Left colon (tissue), 2 donors: ENCODE measurements around the gene EML1. TPM values are rescaled to one million over a fixed set of nuclear protein-coding genes. Genes with fewer than 3 reads are reported as not detected.

Source experiments
- ATAC-seq: fragments of 200-7000 bp; cut with Tn5 transposase; one replicate; pipeline ENCODE4 v1.9.1; 2020; ENCODE audit warnings: mild to moderate bottlenecking, moderate library complexity
- DNase-seq, 2 donors: peaks; one replicate each; pipeline ENCODE4 v3.0.0-alpha.2; 2020
- intact Hi-C, 2 donors: fragments of 100-400 bp; cut with DNase I in 1 of 2; cut with micrococcal nuclease in 1 of 2; formaldehyde crosslinking; loops; one replicate each; pipeline versions ENCODE4 v1.11.2 to v1.14.0; 2022; cut with DNase I, micrococcal nuclease
- total RNA-seq, 2 donors: library from RNA; stranded (reverse); fragmentation: NEBNext Ultra II Directional; extraction: Animal tissue kit (Norgen Biotek cat#: 25700); gene quantifications; one replicate each; pipeline ENCODE4 v1.2.1, GENCODE V29; 2021
- donor health status: DM: no; HTN: no; CAD: no.
- donor health status: DM: yes; HTN: yes; CAD: no.

Gene EML1
- total RNA-seq, 2 donors from 2014 or later: 3.8 to 14.5 TPM

GRCh38 chr14:99876406-99876805 lies 83.2 kb downstream of the EML1 start:
- intact Hi-C loops: no loop called here
- no peak for DNase-seq
- ATAC-seq: no peak

GRCh38 chr14:99878563-99878962 lies 85.3 kb downstream of the EML1 start:
- intact Hi-C loops: no loop called here
- ATAC-seq (no peak), DNase-seq (no peak)

- intact Hi-C loops: no loop called here
- ATAC-seq (peak; percentile 36), DNase-seq (no peak)
Measured at GRCh38 chr14:99879401-99880295, 86.4 kb downstream of the EML1 start.

- ATAC-seq (no peak), DNase-seq (no peak)
- intact Hi-C loops: no loop called here
Measured at GRCh38 chr14:99880651-99881420, 87.6 kb downstream of the EML1 start.

GRCh38 chr14:99883866-99884650 lies 90.8 kb downstream of the EML1 start:
- DNase-seq (no peak), ATAC-seq (no peak)
- intact Hi-C loops: no loop called here

- DNase-seq (no peak), ATAC-seq (peak; percentile 61)
- intact Hi-C loops: loop anchor here (5.0 kb wide), 2 partner anchors 153 to 158 kb away; no protein-coding TSS in a partner anchor
Measured at GRCh38 chr14:99884834-99885648, 91.8 kb downstream of the EML1 start.

GRCh38 chr14:99885649-99885958 lies 92.4 kb downstream of the EML1 start:
- intact Hi-C loops: loop anchor here (5.0 kb wide), 2 partner anchors 153 to 158 kb away; no protein-coding TSS in a partner anchor
- no peak for ATAC-seq
- DNase-seq: no peak

GRCh38 chr14:99887407-99887806 lies 94.2 kb downstream of the EML1 start:
- DNase-seq (no peak), ATAC-seq (no peak)
- intact Hi-C loops: loop anchor here (5.0 kb wide), 2 partner anchors 155 to 160 kb away; no protein-coding TSS in a partner anchor

- DNase-seq (no peak), ATAC-seq (no peak)
- intact Hi-C loops: loop anchor here (5.0 kb wide), 2 partner anchors 156 to 161 kb away; no protein-coding TSS in a partner anchor
Measured at GRCh38 chr14:99888149-99888548, 94.9 kb downstream of the EML1 start.

- DNase-seq (no peak), ATAC-seq (no peak)
- intact Hi-C loops: loop anchor here (5.0 kb wide), 2 partner anchors 157 to 162 kb away; no protein-coding TSS in a partner anchor
Measured at GRCh38 chr14:99889268-99889667, 96.1 kb downstream of the EML1 start.

GRCh38 chr14:99891266-99891665 lies 98.1 kb downstream of the EML1 start:
- DNase-seq (no peak), ATAC-seq (no peak)
- intact Hi-C loops: no loop called here

- DNase-seq: no peak
- ATAC-seq: no peak
- intact Hi-C loops: no loop called here
Measured at GRCh38 chr14:99891900-99892299, 98.7 kb downstream of the EML1 start.

- intact Hi-C loops: no loop called here
- no peak for ATAC-seq
- no peak for DNase-seq
Measured at GRCh38 chr14:99892406-99892805, 99.2 kb downstream of the EML1 start.

- no peak for ATAC-seq
- DNase-seq: no peak
- intact Hi-C loops: no loop called here
Measured at GRCh38 chr14:99896361-99896760, 103.1 kb downstream of the EML1 start.

- DNase-seq (no peak), ATAC-seq (no peak)
- intact Hi-C loops: no loop called here
Measured at GRCh38 chr14:99899578-99900178, 106.5 kb downstream of the EML1 start.

- intact Hi-C loops: no loop called here
- ATAC-seq (no peak), DNase-seq (no peak)
Measured at GRCh38 chr14:99902925-99903324, 109.7 kb downstream of the EML1 start.

- intact Hi-C loops: no loop called here
- DNase-seq: no peak
- no peak for ATAC-seq
Measured at GRCh38 chr14:99904506-99904905, 111.3 kb downstream of the EML1 start.

- intact Hi-C loops: no loop called here
- no peak for DNase-seq
- ATAC-seq: no peak
Measured at GRCh38 chr14:99905121-99905520, 111.9 kb downstream of the EML1 start.
